ENCODE data around the gene KCNK17.

The KCNK17 gene

GRCh38 chr6:39256294-39256940 is 57.8 kb downstream of the KCNK17 start:
- DNase-seq (ENCODE audit: extremely low spot score): no peak
- TF ChIP-seq BHLHE40 (IDR thresholded peaks at IDR 0.05; ENCODE audit: borderline replicate concordance) (no peak), FOXK2 (IDR thresholded peaks at IDR 0.05) (no peak), NFRKB (IDR thresholded peaks at IDR 0.05) (no peak)
- POLR2A ChIA-PET: no interaction called here
- CTCF ChIA-PET: interaction anchor here (0.6 kb wide), 1 partner anchor 40 kb away, joined by 4 read pairs; no protein-coding TSS in a partner anchor

GRCh38 chr6:39254999-39255535 is 59.2 kb downstream of the KCNK17 start:
- no peak for DNase-seq (ENCODE audit: extremely low spot score)
- no peak for TF ChIP-seq BHLHE40 (IDR thresholded peaks at IDR 0.05; ENCODE audit: borderline replicate concordance)
- TF ChIP-seq HDGF (IDR thresholded peaks at IDR 0.05; ENCODE audit: borderline replicate concordance): no peak
- no peak for TF ChIP-seq FOXA1 (IDR thresholded peaks at IDR 0.05)
- no peak for TF ChIP-seq ARNT (IDR thresholded peaks at IDR 0.05)
- no peak for TF ChIP-seq FOXK2 (IDR thresholded peaks at IDR 0.05)
- TF ChIP-seq SP1 (IDR thresholded peaks at IDR 0.05): no peak
- no peak for TF ChIP-seq TARDBP (IDR thresholded peaks at IDR 0.05)
- TF ChIP-seq L3MBTL2 (conservative IDR thresholded peaks at IDR 0.05): no peak
- TF ChIP-seq ELF4 (IDR thresholded peaks at IDR 0.05): no peak
- no peak for TF ChIP-seq SUZ12 (IDR thresholded peaks at IDR 0.05)
- TF ChIP-seq ZNF384 (IDR thresholded peaks at IDR 0.05): no peak
- no peak for TF ChIP-seq CTBP1 (IDR thresholded peaks at IDR 0.05; ENCODE audit: borderline replicate concordance)
- no peak for TF ChIP-seq FOXM1 (IDR thresholded peaks at IDR 0.05; ENCODE audit: borderline replicate concordance)
- no peak for TF ChIP-seq NFRKB (IDR thresholded peaks at IDR 0.05)
- no peak for TF ChIP-seq PKNOX1 (IDR thresholded peaks at IDR 0.05)
- no peak for TF ChIP-seq LEF1 (IDR thresholded peaks at IDR 0.05; ENCODE audit: borderline replicate concordance)
- ChIA-PET CTCF (interaction anchor here (0.7 to 1.1 kb wide), 2 partner anchors 26 to 267 kb away, joined by 3 to 4 read pairs; no protein-coding TSS in a partner anchor), POLR2A (no interaction called here)

GRCh38 chr6:39251406-39251805 is 62.8 kb downstream of the KCNK17 start:
- TF ChIP-seq CTBP1 (IDR thresholded peaks at IDR 0.05; ENCODE audit: borderline replicate concordance) (0 out of 2 replicates have a peak, but pooled peaks have one; percentile 7), PKNOX1 (IDR thresholded peaks at IDR 0.05) (no peak)
- CTCF ChIA-PET: no interaction called here
- DNase-seq (ENCODE audit: extremely low spot score): no peak
- POLR2A ChIA-PET: no interaction called here

GRCh38 chr6:39250507-39250906 is 63.7 kb downstream of the KCNK17 start:
- CTCF ChIA-PET: no interaction called here
- TF ChIP-seq ELF4 (IDR thresholded peaks at IDR 0.05): no peak
- no peak for TF ChIP-seq ARNT (IDR thresholded peaks at IDR 0.05)
- TF ChIP-seq SP1 (IDR thresholded peaks at IDR 0.05): no peak
- no peak for TF ChIP-seq FOXA1 (IDR thresholded peaks at IDR 0.05)
- no peak for DNase-seq (ENCODE audit: extremely low spot score)
- POLR2A ChIA-PET: no interaction called here

GRCh38 chr6:39249278-39249677 is 64.9 kb downstream of the KCNK17 start:
- no peak for DNase-seq (ENCODE audit: extremely low spot score)
- CTCF ChIA-PET: no interaction called here
- POLR2A ChIA-PET: no interaction called here
- TF ChIP-seq BHLHE40 (IDR thresholded peaks at IDR 0.05; ENCODE audit: borderline replicate concordance) (no peak), SP1 (IDR thresholded peaks at IDR 0.05) (no peak), ELF4 (IDR thresholded peaks at IDR 0.05) (no peak), FOXA1 (IDR thresholded peaks at IDR 0.05) (no peak), CTBP1 (IDR thresholded peaks at IDR 0.05; ENCODE audit: borderline replicate concordance) (no peak), SUZ12 (IDR thresholded peaks at IDR 0.05) (no peak), TARDBP (IDR thresholded peaks at IDR 0.05) (no peak), PKNOX1 (IDR thresholded peaks at IDR 0.05) (no peak), FOXK2 (IDR thresholded peaks at IDR 0.05) (no peak), HDGF (IDR thresholded peaks at IDR 0.05; ENCODE audit: borderline replicate concordance) (no peak), ARNT (IDR thresholded peaks at IDR 0.05) (no peak), LEF1 (IDR thresholded peaks at IDR 0.05; ENCODE audit: borderline replicate concordance) (no peak), L3MBTL2 (conservative IDR thresholded peaks at IDR 0.05) (no peak), ZNF384 (IDR thresholded peaks at IDR 0.05) (no peak), NFRKB (IDR thresholded peaks at IDR 0.05) (no peak), FOXM1 (IDR thresholded peaks at IDR 0.05; ENCODE audit: borderline replicate concordance) (no peak)
